Measurements from ENCODE around the gene PDE11A.

DNA sequence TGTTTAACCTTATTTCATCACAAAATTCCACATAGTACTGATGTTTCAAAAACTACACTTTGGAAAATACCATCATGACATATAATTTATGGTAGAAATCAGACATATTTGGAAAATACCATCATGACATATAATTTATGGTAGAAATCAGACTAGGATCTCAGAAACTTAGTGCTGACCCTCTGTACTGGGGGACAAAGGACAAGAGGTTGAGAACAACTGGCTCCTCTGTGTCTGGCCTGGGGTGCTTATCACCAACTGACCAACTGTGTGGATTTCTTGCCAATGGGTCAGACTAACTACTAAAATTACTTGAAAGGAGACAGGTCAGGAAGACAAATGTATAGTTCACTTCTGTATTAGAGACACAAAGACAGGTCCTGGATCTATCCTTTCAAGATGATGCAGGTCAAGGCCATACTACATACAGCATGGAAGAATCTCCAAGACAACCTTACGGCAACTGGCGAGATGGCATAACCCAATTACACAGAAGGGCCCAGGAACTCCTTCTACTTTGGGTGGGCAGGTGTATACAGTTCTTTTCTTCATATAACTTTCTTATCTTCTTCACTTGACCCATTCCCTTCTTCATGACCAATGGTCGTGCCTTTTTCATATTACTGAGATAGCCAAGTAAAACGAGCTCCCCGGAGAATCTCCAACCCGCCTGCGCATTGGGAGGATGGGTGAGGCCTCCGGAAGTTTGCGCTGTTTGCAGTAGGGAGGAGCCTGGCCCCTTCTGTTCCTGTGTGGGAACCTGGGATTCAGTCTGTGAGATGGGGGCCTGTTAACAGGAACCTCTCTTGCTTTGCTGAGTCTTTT lies 389.5 kb downstream of the PDE11A start:
- TF ChIP-seq, protein P1, sequence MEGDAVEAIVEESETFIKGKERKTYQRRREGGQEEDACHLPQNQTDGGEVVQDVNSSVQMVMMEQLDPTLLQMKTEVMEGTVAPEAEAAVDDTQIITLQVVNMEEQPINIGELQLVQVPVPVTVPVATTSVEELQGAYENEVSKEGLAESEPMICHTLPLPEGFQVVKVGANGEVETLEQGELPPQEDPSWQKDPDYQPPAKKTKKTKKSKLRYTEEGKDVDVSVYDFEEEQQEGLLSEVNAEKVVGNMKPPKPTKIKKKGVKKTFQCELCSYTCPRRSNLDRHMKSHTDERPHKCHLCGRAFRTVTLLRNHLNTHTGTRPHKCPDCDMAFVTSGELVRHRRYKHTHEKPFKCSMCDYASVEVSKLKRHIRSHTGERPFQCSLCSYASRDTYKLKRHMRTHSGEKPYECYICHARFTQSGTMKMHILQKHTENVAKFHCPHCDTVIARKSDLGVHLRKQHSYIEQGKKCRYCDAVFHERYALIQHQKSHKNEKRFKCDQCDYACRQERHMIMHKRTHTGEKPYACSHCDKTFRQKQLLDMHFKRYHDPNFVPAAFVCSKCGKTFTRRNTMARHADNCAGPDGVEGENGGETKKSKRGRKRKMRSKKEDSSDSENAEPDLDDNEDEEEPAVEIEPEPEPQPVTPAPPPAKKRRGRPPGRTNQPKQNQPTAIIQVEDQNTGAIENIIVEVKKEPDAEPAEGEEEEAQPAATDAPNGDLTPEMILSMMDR (IDR thresholded peaks at IDR 0.05) = no peak
- no peak for TF ChIP-seq ZFX (IDR thresholded peaks at IDR 0.05; ENCODE audit: borderline replicate concordance)
